T-helper 17 cell (primary cell): ENCODE results near the gene TOMM40L. TPM values are rescaled to one million over a fixed set of nuclear protein-coding genes. Genes with fewer than 3 reads are reported as not detected.

Experiments
- ATAC-seq: fragments of 150-1000 bp; cut with Tn5 transposase; 2 replicates; pipeline ENCODE4 v1.10.0; 2021; ENCODE audit warnings: mild to moderate bottlenecking, moderate library complexity
- DNase-seq, 3 donors: peaks; one replicate each; pipeline versions ENCODE4 v3.0.0 to v3.0.0-alpha.2; 2020 to 2021
- H3K9me3 ChIP-seq: one replicate; pipeline ENCODE4 v1.7.0; 2013; ENCODE audit warnings: low read length, mild to moderate bottlenecking; ENCODE audit not compliant: control insufficient read depth, poor library complexity, severe bottlenecking
- H3K27ac Mint-ChIP-seq: one replicate; pipeline ENCODE4 v1.8.0; 2022; ENCODE audit warnings: mild to moderate bottlenecking, moderate library complexity, mixed read lengths
- H3K27me3 Mint-ChIP-seq: one replicate; pipeline ENCODE4 v1.8.0; 2022; ENCODE audit warnings: mixed read lengths
- H3K36me3 Mint-ChIP-seq: one replicate; pipeline ENCODE4 v1.8.0; 2022; ENCODE audit warnings: low read depth, mixed read lengths
- H3K4me1 Mint-ChIP-seq: one replicate; pipeline ENCODE4 v1.8.0; 2022; ENCODE audit warnings: mild to moderate bottlenecking, mixed read lengths
- H3K4me3 Mint-ChIP-seq: one replicate; pipeline ENCODE4 v1.8.0; 2022; ENCODE audit warnings: mild to moderate bottlenecking, moderate library complexity, mixed read lengths
- total RNA-seq, 4 donors: library from RNA in 2 of 4; stranded (reverse) in 2 of 4; gene quantifications; one replicate each; pipeline ENCODE4 v1.2.3 and lab custom pipeline; 2022 to 2026

Gene TOMM40L
- total RNA-seq, 2 donors from 2014 or later = 5.4 to 6.9 TPM

DNA sequence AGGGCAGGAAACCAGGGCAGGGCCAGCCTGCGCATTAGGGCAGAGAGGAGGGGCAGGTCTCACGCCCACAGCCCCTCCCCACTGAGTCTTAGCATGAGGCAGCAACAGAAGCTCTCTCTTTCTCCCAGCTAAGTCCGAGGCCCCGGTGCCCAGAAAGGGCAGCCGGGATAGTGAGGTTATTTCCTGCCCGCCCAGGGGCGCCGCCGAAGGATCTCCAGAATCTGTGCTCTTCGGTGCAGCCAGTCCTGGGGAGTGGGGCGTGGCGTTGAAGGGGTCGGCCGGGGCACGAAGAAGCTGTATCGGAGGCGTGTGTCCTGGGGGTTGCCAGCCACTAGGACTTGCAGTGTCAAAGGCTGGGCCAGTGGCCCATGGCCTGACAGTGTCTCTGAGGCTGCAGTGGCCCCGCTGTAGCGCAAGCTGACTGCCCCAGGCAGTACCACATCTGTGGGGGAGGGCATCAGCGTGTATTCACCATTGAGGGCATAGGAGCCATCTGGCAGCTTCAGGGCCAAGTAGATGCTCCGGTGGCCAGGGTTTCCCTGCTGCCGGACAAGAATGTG lies 34.8 kb upstream of the TOMM40L start:
- peak overlapping the region; percentile 84 for H3K27ac Mint-ChIP-seq
- H3K36me3 Mint-ChIP-seq = no peaks in the 10 kb centered on the region
- DNase-seq = no peak
- H3K4me1 Mint-ChIP-seq = peaks cover 33% of the 10 kb centered on the region
- no peaks in the 10 kb centered on the region for H3K9me3 ChIP-seq
- H3K27me3 Mint-ChIP-seq = no peaks in the 10 kb centered on the region
- no peak overlapping the region for H3K4me3 Mint-ChIP-seq
- no peak for ATAC-seq

DNA sequence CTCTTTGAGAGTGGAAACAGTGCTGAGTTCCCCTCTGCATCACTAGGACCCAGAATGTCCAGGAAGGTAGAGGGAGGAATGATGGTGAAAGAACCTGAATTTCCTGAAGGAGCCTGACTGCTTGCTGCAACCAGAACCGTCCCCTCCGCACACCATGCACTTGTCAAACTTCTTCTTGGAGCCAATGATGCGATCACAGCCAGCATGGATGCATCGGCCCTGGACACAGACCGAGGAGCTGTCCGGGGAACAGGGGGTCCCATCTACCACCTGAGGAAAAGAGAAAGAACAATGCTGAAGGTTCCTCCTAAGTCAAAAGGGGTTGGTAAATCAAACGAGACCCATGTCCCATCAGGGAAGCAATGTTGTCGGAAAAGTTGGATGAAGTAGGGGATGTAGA lies 33.9 kb upstream of the TOMM40L start:
- Mint-ChIP-seq H3K36me3 (no peaks in the 10 kb centered on the region), H3K27me3 (no peaks in the 10 kb centered on the region), H3K4me1 (peaks cover 24% of the 10 kb centered on the region), H3K27ac (peak overlapping the region; percentile 57), H3K4me3 (no peak overlapping the region)
- no peak for ATAC-seq
- H3K9me3 ChIP-seq = no peaks in the 10 kb centered on the region
- DNase-seq = no peak

DNA sequence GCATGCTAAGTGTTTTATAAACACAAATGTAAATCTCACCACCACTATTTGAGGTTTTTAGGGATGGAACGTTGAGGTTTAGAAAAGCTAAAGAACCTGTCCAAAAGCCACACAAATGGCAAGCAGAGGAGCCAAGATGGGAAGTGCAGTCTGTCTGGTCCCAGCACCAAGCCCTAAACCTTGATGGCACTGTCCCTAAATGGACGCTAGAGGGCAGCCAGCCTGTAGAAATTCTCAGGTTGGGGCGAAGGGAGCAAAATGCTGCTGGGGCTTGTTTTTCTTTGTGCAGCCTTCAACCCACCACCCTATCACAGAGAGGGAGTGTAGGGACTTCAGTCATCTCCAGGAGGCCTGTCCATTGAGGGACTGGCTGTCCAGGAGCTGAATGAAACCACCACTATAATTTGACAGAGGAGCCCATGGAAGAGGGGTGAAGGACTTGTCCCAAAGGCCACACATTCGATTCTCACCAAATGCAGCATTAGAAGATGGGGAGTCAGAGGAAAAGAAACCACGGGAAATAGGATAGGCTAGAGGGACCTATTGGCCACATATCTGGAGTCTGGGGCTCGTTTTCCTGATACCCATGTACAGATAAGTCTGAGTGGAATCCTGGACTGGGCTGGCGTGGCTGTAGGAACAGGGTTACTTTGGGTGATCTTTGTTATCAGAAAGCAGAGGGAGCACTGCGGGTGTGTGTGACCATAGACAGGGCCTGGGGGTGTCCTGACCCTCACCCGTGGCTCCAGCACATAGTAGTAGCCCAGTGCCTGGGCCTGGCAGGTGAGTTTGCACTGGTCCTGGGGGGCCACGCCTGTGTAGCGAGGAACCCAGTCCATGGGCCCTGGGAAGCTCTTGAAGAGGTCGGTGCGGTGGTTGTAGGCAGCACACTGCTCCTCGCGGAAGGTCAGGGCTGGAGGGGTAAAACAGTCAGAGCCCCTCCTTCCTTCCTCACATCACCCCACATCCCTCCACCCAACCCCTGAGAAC lies 33.1 kb upstream of the TOMM40L start:
- H3K4me3 Mint-ChIP-seq = peak overlapping the region; percentile 49
- ATAC-seq (peak; percentile 96), DNase-seq (peak in 2 of 3 donors; percentile 32 to 51)
- H3K4me1 Mint-ChIP-seq = peaks cover 16% of the 10 kb centered on the region
- no peaks in the 10 kb centered on the region for H3K27me3 Mint-ChIP-seq
- H3K9me3 ChIP-seq = no peaks in the 10 kb centered on the region
- H3K36me3 Mint-ChIP-seq = no peaks in the 10 kb centered on the region
- H3K27ac Mint-ChIP-seq = peak overlapping the region; percentile 57

DNA sequence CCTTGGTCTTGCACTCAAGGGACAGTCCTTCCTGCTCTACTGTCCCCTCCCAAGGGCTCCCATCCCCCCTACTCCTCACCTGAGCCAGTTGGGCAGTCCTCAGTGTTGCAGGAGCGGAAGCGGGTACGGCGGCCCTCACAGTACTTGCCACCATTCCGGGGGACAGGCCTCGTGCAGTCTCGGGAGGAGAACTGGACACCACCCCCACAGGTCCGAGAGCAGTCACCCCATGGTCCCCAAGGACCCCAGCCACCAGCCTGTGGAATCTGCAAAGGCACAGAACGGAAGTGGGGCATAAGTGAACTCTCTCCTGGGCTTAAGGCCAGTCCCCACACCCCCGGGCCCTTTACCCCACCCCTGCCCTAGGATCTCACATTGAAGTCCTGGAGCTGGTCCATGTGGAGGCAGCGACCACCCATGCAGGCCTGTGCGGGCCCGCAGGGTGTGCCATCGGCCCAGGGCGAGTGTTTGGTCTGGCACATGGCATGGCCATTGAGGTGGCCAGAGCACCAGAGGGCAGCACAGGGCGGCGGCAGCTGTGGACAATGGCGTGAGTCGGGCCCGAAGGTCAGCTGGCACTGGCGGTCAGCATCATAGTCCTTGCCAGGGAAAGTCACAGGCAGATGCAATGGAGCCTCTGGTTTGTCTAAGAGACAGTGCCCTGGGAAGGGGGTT lies 32.2 kb upstream of the TOMM40L start:
- ATAC-seq (no peak), DNase-seq (no peak)
- Mint-ChIP-seq H3K36me3 (no peaks in the 10 kb centered on the region), H3K27me3 (no peaks in the 10 kb centered on the region), H3K27ac (no peak overlapping the region), H3K4me1 (peaks cover 11% of the 10 kb centered on the region), H3K4me3 (no peak overlapping the region)
- no peaks in the 10 kb centered on the region for H3K9me3 ChIP-seq

DNA sequence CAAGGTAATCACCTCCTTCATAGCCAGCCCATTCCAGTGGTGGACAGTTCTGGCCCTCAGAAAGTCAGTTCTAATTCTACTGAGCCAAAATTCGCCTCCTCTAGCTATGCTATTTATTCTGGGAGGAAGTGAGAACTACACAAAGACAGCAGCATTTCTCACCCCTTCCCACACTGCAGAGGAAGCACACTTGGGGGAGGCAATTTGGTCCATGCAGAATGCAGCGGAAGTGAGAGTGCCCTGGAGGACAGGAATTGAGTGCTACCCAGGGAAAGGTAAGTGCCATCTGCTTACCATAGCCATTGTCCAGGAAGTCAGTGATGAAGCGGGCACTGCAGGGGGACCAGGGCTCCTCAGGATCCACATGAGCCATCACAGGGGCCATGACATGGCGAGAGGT lies 30.7 kb upstream of the TOMM40L start:
- H3K9me3 ChIP-seq = no peaks in the 10 kb centered on the region
- H3K27me3 Mint-ChIP-seq = no peaks in the 10 kb centered on the region
- no peaks in the 10 kb centered on the region for H3K36me3 Mint-ChIP-seq
- ATAC-seq = no peak
- H3K27ac Mint-ChIP-seq = no peak overlapping the region
- no peak for DNase-seq
- H3K4me1 Mint-ChIP-seq = peaks cover 15% of the 10 kb centered on the region
- no peak overlapping the region for H3K4me3 Mint-ChIP-seq

DNA sequence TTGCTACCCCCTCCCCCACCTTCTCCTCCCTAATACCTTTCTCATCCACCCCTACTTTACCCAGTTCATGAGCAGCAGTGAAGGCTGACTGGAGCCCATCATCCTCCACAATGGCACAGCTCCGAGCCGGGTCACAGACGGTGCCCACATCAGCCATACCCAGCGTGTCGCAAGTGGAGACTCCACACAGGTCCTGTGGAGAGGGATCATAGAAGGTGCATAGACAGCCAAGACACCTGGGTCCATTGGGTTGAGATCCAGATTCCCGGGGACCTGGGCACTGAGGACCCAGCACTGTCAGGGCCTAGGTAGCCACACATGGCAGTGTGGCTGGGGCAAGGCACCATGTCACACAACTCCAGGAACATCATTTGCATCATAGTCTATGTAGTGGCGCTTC lies 29.7 kb upstream of the TOMM40L start:
- Mint-ChIP-seq H3K36me3 (no peaks in the 10 kb centered on the region), H3K27ac (no peak overlapping the region), H3K4me3 (no peak overlapping the region), H3K27me3 (no peaks in the 10 kb centered on the region), H3K4me1 (peaks cover 22% of the 10 kb centered on the region)
- no peaks in the 10 kb centered on the region for H3K9me3 ChIP-seq
- ATAC-seq (no peak), DNase-seq (no peak)

DNA sequence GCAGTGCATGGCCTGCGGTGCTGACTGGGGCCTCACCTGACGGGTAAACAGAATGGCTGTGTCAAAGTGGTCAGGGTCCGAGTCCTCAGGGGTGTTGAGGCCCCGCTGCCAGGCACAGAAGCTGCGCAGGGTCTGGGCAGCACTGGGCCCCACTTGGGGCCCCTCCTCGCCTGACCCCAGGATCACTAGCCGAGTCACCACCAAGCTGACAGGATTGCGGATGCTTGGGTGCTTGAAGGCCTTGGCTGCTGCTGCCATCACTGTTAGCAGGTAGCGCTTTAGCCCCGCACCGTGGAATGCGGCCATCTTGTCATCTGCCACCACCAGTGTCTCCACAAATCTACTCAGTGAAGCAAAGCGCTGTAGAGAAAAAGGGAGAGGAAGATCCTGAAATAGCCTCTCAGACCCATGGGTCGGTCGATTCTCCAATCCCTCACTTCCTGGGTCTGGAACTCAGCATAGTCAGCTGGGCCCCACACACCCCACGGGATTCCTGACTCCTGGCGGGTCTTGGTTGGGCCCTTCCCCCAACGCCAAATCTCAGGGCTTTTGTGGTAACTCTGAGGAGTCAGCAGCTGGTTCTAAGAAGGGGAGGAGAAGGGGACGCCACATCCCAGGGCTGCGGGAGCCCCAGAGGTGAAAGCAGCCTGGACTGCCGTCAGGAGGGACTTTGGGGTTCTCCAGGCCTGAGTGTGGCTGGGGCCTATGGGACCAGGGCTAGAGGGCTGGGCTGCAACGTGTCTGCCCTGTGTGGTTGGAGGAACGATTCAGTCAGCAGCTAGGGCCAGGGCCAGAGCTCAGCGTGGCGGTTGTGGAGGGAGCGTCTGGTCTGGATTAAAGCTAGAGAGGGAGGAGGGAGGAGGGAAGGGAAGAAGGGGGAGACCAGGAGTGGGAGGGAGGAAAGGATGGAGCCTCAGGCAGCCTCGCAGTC lies 29.1 kb upstream of the TOMM40L start:
- no peak for DNase-seq

DNA sequence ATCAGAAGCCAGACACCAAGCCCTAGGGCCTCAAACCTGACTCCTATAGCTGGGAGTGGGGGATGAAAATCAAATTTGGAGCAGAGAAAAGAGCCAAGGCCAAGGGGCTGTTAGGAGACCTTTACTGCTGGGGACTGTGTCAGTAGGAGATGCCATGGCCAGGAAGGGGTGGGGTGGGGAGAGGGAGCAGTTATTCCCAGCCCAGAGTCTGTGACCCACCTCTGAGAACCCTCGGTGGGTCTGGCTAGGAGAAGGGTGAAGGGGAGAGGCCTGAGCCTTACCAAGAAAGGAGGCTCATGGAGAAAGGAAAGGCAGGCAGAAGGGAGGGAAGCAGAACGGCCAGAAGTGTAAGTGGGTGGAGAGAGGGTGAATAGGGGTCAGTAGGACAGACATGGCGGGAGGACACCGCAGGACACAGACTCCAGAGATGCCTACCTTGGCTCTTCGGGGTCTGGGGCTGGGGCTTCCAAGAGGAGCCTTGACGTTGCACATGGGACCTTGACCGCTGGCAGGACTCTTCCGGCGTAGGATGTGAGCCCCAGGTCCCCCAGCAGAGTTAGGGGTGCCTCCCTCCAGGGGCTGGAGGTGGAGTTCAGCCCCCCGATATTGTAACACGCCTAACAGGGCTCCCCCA lies 28.2 kb upstream of the TOMM40L start:
- no peaks in the 10 kb centered on the region for H3K9me3 ChIP-seq
- Mint-ChIP-seq H3K4me1 (peaks cover 26% of the 10 kb centered on the region), H3K27me3 (no peaks in the 10 kb centered on the region), H3K36me3 (no peaks in the 10 kb centered on the region), H3K4me3 (no peak overlapping the region), H3K27ac (no peak overlapping the region)
- no peak for DNase-seq
- ATAC-seq = no peak

More for the DNA sequence above, 29.1 kb upstream of the TOMM40L start:
- H3K4me1 Mint-ChIP-seq = peaks cover 25% of the 10 kb centered on the region
- H3K27me3 Mint-ChIP-seq = no peaks in the 10 kb centered on the region
- no peak for ATAC-seq
- H3K9me3 ChIP-seq = no peaks in the 10 kb centered on the region
- no peak overlapping the region for H3K27ac Mint-ChIP-seq
- H3K36me3 Mint-ChIP-seq = no peaks in the 10 kb centered on the region
- no peak overlapping the region for H3K4me3 Mint-ChIP-seq

DNA sequence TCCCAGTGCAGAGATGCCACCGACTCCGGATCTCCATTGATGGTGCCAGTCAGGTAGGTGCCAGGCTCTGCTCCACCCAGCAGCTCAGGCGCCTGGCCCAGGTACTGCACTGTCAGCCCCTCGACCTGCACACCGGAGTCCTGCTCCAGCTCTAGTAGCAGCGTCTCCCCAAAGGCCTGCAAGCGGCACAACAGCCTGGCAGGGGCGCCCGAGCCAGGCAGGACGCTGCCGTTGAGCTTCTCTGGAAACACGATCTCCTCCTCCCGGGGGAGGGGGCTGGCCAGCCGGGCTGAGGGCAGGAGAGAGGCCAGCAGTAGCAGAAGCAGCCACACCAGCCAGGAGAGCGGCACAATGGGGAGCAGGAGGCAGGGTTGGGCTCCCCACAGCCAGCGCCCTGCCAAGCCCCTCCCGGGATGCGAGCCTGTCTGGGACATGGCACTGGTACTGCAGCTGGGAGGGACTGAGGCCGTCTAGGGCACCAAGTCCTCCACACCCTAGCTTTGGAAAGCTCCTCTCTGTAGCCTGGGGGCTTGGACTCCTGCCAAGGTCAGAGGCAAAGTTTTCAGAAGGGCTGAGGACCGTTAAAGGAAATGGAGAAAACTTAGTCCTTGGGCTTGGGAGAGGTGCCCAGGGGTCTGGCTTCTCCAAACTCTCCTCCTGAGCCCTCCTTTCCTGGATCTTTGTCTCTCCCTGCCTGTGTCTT lies 27.5 kb upstream of the TOMM40L start:
- Mint-ChIP-seq H3K27ac (no peak overlapping the region), H3K27me3 (no peaks in the 10 kb centered on the region), H3K36me3 (no peaks in the 10 kb centered on the region), H3K4me1 (peaks cover 25% of the 10 kb centered on the region), H3K4me3 (no peak overlapping the region)
- no peaks in the 10 kb centered on the region for H3K9me3 ChIP-seq
- ATAC-seq (no peak), DNase-seq (no peak)

DNA sequence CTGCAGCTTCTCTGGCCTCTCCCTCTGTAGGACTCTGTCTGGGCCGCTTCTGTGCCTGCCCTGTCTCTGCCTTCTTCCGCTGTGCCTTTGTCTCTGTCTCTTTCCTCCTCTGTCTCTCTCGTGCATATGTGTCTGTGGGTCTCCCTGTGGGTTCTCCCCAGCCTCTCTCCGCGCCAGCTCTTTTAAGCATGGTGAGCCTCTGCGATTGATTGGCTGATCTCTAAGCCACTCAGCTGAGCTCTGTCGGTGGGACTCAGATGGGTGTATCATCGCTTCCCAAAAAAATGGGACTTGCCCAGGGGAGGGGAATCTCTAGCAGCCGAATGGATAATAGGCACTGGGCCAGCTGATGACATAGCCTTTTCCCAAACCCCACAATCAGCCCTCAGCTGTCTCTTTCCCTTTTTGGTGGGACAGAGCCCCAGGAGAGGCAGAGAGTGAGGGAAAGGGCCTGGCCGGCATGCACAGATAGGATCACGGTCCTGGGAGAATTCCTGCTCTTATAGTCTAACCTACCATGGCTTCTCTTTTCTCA lies 26.9 kb upstream of the TOMM40L start, which contains the start of gene ADAMTS4:
TSS of gene ADAMTS4 (minus strand) at position 158 of the 535 bp plus-strand sequence. CDS start 427 bp downstream, outside the sequence.
- no peak for DNase-seq
- Mint-ChIP-seq H3K4me1 (peaks cover 25% of the 10 kb centered on the region), H3K27ac (no peak within 1 kb of the TSS), H3K27me3 (no peaks in the 10 kb centered on the region), H3K4me3 (peak within 1 kb of the TSS; percentile 25), H3K36me3 (no peaks in the 10 kb centered on the region)
- no peaks in the 10 kb centered on the region for H3K9me3 ChIP-seq
- ATAC-seq = no peak

DNA sequence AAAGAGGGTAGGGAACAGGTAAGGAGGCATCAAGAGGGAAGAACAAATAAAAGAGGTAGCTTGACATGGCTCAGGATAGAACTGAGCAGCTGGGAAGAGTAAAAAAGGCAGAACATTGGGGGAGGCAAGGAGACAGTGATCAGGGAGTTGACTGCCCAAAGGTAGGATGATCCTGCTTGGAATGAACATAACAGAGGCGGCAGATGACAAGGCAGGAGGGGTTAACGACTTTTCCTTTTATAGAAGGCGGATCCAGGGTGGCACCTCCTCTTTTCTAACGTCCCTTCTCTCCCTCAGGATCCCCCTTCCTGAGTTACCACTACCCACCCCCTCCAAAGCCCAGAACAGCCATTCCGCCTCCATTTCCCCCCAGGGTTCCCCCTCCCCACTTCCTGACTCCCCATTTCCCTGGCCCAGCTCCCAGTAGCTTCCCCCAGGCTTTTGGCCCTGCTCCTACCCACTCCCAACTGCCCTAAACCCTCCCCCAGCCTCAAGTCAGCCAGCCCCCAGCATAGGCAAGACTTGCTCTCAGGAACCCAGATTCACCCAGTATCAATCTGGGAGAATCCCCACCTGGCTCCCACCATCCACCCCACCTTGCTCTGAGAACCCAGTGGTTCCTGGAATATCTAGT lies 26.2 kb upstream of the TOMM40L start:
- Mint-ChIP-seq H3K27me3 (no peaks in the 10 kb centered on the region), H3K36me3 (peaks cover 5% of the 10 kb centered on the region), H3K4me3 (peak overlapping the region; percentile 25), H3K27ac (peak overlapping the region; percentile 97), H3K4me1 (peaks cover 31% of the 10 kb centered on the region)
- H3K9me3 ChIP-seq = no peaks in the 10 kb centered on the region
- DNase-seq (no peak), ATAC-seq (no peak)
